HG03108 (cell line): ENCODE measurements around the gene TNFRSF13B.
"Not testable (repeated sequence)": the region's sequence is repeated elsewhere in the genome, so short reads cannot be mapped to it uniquely, and the experiment has no call there.

Source experiments
- ATAC-seq: cut with Tn5 transposase; IDR thresholded peaks from one replicate; pipeline ENCODE4 v1.9.1; 2021; ENCODE audit warnings: moderate library complexity; ENCODE audit not compliant: unreplicated experiment

Gene TNFRSF13B

GRCh38 chr17:16915752-16916556 lies 56.0 kb downstream of the TNFRSF13B start:
- peak; percentile 54 for ATAC-seq

- ATAC-seq, result no peak
Measured at GRCh38 chr17:16913463-16913862, 58.5 kb downstream of the TNFRSF13B start.

DNA sequence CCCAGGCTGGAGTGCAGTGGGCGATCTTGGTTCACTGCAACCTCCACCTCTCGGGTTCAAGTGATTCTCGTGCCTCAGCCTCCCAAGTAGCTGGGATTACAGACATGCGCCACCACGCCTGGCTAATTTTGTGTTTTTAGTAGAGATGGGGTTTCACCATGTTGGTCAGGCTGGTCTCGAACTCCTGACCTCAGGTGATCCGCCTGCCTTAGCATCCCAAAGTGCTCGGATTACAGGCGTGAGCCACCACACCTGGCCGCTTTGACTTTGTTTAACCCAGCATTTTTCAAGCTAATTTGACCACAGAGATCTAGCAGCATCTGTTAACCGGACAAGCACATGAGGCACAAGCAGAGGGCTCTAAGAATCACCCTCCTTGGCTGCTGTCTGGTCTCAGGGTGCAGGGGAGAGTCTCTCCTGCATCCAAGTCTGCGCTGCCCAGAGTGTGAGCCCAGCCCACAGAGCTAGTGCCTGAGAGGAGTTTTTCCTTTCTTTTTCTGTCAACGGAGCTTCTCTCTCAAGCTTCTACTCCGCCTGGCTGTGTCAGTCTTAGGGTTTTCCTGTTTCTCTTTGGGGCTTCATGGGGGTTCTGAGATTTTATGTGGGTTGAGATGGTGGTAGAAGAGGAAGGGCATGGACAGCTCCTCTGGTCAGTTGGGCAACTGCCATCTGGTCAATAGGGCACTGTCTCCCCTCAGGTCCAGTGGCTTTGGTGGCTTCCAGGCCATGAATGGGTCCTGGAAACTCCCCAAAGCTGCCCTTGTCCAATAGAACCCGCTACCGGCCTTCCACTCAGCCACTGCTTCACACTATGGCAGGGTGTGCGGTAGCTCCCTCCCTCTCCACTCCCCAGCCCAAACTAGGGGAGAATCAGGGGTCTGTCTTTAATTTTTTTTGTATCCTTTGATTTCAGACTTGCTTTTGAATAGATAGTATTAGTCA lies 59.6 kb downstream of the TNFRSF13B start:
- ATAC-seq, result no peak

GRCh38 chr17:16911141-16911937 lies 60.6 kb downstream of the TNFRSF13B start:
- ATAC-seq, result no peak

GRCh38 chr17:16910341-16910740 lies 61.6 kb downstream of the TNFRSF13B start:
- no peak for ATAC-seq

DNA sequence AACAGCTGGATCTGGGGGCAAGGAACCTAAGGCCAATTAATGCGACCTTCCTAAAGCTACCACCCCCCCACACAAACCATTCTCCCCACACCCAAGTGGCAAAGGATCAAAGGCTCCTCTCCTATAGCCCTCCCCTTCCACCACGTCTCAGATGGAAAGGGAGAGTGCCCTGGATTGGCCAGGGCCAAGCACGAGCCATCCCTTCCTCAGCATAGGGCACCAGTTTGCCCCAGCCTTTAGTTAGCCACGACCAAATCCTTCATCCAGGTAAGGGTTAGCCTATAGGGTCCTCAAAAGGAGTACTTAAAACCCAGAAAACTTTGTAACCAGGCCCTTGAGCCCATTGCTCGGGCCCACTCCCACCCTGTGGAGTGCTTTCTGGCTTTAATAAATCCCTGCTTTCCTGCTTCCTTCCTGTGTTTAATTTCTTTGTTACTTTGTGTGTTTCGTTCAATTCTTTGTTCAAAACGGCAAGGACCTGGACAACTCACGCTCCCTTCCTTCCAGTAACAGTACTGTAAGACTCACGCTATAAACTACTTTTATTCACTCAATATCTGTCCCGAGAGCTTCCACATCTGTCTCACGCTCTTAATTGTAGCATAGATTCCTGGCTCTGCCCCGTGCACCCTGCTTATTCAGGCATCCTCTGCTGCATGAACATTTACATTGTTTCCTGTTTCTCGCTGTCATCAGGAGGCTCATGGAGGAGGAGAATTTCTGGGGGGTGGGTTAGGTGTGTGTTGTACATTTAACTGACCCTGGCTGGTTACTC lies 62.3 kb downstream of the TNFRSF13B start:
- no peak for ATAC-seq

- ATAC-seq, result no peak
Measured at GRCh38 chr17:16908273-16908672, 63.6 kb downstream of the TNFRSF13B start.

DNA sequence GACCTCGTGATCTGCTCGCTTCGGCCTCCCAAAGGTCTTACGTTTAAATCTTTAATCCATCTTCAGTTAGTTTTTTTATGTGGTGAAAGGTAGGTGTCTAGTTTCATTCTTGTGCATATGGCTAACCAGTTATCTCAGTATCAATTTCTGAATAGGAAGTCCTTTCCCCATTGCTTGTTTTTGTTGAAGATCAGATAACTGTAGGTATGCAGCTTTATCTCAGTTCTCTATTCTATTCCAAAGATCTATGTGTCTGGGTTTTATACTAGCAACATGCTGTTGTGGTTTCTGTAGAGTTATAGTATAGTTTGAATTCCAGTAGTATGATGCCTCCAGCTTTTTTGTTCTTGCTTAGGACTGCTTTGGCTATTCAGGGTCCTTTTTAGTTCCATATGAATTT lies 65.2 kb downstream of the TNFRSF13B start:
- ATAC-seq, result no peak

GRCh38 chr17:16905593-16906191 lies 66.2 kb downstream of the TNFRSF13B start:
- no peak for ATAC-seq

DNA sequence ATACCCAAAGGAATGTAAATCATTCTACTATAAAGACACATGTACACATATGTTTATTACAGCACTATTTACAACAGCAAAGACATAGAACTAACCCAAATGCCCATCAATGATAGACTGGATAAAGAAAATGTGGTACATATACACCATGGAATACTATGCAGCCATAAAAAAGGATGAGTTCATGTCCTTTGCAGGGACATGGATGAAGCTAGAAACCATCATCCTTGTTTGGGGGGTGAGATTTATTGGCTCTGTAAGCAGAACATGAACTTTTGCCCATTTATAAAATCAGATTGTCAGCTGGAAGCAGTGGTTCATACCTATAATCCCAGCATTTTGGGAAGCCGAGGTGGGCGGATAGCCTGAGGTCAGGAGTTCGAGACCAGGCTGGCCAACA lies 68.8 kb downstream of the TNFRSF13B start:
- ATAC-seq, result not testable (repeated sequence)

GRCh38 chr17:16900288-16900882 lies 71.5 kb downstream of the TNFRSF13B start:
- ATAC-seq, result no peak

- not testable (repeated sequence) for ATAC-seq
Measured at GRCh38 chr17:16897211-16897896, 74.6 kb downstream of the TNFRSF13B start.

GRCh38 chr17:16896235-16896634 lies 75.7 kb downstream of the TNFRSF13B start:
- ATAC-seq, result not testable (repeated sequence)

DNA sequence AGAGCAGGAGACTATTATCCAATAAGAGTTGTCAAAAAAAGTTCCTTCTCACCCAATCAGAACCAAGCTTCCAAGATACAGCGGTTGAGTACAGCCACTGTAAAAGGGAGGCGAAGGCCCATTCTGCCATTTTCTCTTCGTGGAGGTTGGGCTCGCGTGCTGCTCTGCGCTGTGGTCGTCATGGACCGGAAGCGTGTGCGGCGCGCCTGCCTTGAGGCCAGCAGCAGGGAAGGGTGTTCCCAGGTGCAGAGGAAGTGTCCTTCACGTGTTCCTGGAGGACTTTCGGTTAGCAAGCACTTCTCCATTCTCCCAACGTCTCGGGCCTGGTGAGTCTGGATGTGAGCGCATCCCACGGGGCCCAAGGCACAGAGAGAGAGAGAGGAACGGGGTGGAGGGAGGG lies 78.4 kb downstream of the TNFRSF13B start:
- not testable (repeated sequence) for ATAC-seq

DNA sequence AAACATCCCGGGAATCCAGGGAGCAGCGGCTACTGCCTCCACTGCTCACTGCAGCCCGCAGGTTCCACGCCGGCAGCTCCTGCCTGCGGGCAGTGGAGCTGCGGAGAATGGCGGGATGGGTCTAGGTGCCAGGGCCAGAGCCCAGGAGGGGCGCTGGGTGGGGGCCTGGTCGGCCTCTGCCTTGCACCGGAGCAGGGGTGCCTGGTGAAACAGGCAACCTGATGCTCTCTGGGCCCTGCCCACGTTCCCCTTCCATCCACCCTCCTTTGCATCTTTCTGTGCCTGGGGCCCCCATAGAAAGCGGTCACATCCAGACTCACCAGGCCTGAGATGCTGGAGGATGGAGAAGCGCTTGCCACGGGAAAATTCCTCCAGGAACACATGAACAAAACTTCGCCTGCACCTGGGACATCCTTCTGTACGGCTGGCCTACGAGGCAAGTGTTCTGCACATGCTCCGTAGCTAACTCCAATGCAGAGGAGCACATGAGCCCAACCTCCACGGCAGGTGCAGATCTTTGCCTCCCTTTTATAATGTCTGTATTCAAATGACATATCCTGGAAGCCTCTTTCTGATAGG lies 79.0 kb downstream of the TNFRSF13B start:
- ATAC-seq, result not testable (repeated sequence)

- no peak for ATAC-seq
Measured at GRCh38 chr17:16889088-16889465, 82.8 kb downstream of the TNFRSF13B start.
